ENCODE data around the gene ANO4.

Gene ANO4

DNA sequence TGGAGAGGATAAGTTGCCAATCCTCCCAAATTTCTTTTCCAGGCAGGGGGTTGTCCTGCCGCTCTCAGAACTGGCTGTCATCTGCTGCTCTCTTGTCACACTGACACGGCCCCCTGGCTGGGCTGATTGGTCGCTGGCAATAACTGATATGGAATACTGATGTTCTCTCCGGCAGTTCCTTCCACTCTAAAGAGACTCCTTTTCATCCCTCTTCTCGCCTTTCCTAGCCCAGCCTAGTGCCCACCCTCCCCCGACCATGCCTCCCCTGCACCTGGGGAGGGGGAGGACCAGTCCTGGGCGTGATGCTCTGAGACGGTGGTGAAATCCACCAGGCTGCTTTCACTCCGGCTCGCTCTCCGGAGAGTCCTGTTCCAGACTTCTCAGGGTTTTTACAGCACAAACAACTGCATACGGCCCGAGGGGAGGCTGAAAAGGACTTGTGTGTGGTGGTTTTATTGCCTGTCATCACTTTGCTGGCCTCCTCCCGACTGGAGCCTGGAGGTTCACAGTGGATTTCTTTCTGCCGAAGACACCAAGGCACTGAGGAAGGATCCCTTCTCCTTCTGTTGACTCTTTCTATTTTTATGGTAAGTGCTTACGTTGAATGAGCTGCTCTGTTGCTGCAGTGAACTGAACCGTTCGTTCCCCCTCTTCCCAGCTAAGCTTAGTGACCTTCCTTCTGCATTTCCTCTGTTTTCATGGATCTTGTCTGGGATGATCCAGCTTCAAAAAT is at the start of gene ANO4:
Gene ANO4 (plus strand): TSS at position 336 of the 733 bp plus-strand sequence. CDS start 107,010 bp downstream, outside the sequence.
- Histone ChIP-seq H3K9me3 (ENCODE audit: control insufficient read depth in 2 of 2, low read length in 2 of 2) (no peaks in the 10 kb centered on the region), H3K27me3 (ENCODE audit: control insufficient read depth in 2 of 2, insufficient read depth in 2 of 2, low read length in 2 of 2) (peaks cover 3 to 13% of the 10 kb centered on the region in 2 donors), H3K4me1 (ENCODE audit: control insufficient read depth in 2 of 2, insufficient read depth in 2 of 2, low read length in 2 of 2) (no peaks in the 10 kb centered on the region), H3K9ac (ENCODE audit: low read depth in 1 of 2, low read length in 2 of 2) (no peak within 1 kb of the TSS), H3K27ac (ENCODE audit: low read depth in 2 of 2, low read length in 2 of 2) (no peak within 1 kb of the TSS), H3K36me3 (ENCODE audit: control insufficient read depth in 2 of 2, insufficient read depth in 2 of 2, low read length in 2 of 2) (no peaks in the 10 kb centered on the region), H3K4me3 (ENCODE audit: low read length in 2 of 2) (no peak within 1 kb of the TSS)

DNA sequence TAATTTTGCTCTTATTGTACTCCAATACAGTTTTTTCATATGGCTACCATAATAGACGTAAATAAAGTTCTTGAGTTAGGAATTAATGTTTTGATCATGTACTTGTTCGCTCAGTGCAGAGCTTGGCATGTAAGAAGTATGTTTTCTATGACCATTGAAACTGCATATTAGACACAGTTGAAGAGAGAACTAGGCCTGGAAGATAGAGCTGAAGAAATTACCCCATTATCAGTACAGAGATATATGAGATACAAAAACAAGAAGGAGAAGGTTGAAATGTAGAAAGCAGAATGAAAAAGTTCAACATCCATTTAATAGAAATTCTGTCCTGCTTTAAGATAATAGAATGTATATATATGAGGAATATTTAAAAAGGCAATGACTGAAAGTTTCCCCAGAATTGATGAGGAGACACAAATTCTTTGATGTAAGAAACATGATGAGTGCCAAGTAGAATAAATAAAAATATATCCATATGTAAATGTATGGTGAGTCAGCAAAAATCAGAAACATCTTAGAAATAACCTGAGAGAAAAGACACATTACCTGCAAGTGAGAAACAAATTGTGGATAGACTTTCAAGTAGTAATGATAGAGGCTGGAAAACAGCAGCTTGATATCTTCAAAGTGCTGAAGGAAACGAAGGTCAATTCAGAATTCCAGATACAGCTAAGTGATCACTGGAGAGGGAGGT is 49.1 kb upstream of the ANO4 start:
- Histone ChIP-seq H3K27ac (ENCODE audit: low read depth in 2 of 2, low read length in 2 of 2) (no peak overlapping the region), H3K36me3 (ENCODE audit: control insufficient read depth in 2 of 2, insufficient read depth in 2 of 2, low read length in 2 of 2) (no peaks in the 10 kb centered on the region), H3K9ac (ENCODE audit: low read depth in 1 of 2, low read length in 2 of 2) (no peak overlapping the region), H3K27me3 (ENCODE audit: control insufficient read depth in 2 of 2, insufficient read depth in 2 of 2, low read length in 2 of 2) (no peaks in the 10 kb centered on the region), H3K9me3 (ENCODE audit: control insufficient read depth in 2 of 2, low read length in 2 of 2) (no peaks in the 10 kb centered on the region), H3K4me3 (ENCODE audit: low read length in 2 of 2) (no peak overlapping the region), H3K4me1 (ENCODE audit: control insufficient read depth in 2 of 2, insufficient read depth in 2 of 2, low read length in 2 of 2) (no peaks in the 10 kb centered on the region)

DNA sequence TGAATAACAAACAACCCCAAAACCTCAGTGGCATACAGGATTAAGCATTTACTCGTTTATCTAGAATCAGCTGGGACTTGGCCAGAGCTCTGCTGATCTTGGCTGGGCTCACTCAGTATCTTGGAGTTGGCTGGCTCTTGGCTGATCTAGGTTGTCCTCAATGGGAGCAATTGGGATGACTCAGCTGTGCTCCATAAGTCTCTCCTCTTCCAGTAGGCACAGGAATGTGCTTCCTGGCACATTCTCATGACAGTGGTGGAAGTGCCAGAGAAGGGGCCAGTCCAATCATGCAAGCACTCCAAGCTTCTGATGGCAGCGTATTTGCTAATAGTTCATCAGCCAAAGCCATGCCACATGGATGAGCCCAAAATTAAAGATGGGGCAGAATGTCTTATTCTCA is 41.7 kb upstream of the ANO4 start:
- Histone ChIP-seq H3K9ac (ENCODE audit: low read depth in 1 of 2, low read length in 2 of 2) (no peak overlapping the region), H3K9me3 (ENCODE audit: control insufficient read depth in 2 of 2, low read length in 2 of 2) (no peaks in the 10 kb centered on the region), H3K27ac (ENCODE audit: low read depth in 2 of 2, low read length in 2 of 2) (no peak overlapping the region), H3K36me3 (ENCODE audit: control insufficient read depth in 2 of 2, insufficient read depth in 2 of 2, low read length in 2 of 2) (no peaks in the 10 kb centered on the region), H3K27me3 (ENCODE audit: control insufficient read depth in 2 of 2, insufficient read depth in 2 of 2, low read length in 2 of 2) (no peaks in the 10 kb centered on the region), H3K4me1 (ENCODE audit: control insufficient read depth in 2 of 2, insufficient read depth in 2 of 2, low read length in 2 of 2) (no peaks in the 10 kb centered on the region), H3K4me3 (ENCODE audit: low read length in 2 of 2) (no peak overlapping the region)

DNA sequence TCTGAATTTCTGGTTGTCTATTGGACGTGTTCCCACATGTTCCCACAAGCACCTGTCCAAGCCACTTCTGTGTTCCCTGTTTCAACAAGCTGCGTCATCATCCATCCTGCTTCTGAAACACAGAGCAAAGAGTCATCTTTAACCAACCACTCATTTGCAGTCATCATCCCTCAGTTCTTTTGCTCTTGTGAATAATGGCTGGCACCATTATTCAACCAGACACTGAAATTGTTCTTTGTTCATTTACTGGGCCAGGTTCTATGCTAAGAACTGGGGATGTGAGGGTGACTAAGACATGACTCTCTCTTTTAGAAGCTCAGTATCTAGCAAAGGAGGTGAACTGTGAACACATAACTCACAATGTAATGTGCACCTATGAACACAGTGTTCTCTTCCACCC is 40.7 kb upstream of the ANO4 start:
- no peak overlapping the region for H3K9ac ChIP-seq (ENCODE audit: low read depth in 1 of 2, low read length in 2 of 2)

DNA sequence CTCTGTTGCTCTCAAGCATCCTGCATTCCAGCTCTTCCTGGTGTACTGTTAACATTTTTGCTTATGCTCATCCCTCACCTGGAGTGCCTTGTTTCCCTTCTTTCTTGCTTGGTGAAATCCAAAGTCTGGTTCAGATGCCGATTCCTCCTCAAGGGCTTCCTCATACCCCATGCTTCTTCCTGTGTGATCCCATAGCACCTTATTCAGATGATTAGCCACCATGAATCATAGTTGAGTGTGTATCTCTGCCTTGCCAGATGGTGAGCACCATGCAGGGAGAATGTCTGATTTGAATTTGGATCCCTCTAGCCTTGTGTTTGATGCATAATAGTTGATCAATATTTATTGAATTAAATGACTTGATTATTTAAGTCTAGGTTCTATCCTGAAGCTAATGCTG is 39.4 kb upstream of the ANO4 start:
- no peaks in the 10 kb centered on the region for H3K27me3 ChIP-seq (ENCODE audit: control insufficient read depth in 2 of 2, insufficient read depth in 2 of 2, low read length in 2 of 2)
- H3K27ac ChIP-seq (ENCODE audit: low read depth in 2 of 2, low read length in 2 of 2) = no peak overlapping the region
- H3K9ac ChIP-seq (ENCODE audit: low read depth in 1 of 2, low read length in 2 of 2) = no peak overlapping the region
- no peaks in the 10 kb centered on the region for H3K4me1 ChIP-seq (ENCODE audit: control insufficient read depth in 2 of 2, insufficient read depth in 2 of 2, low read length in 2 of 2)
- no peaks in the 10 kb centered on the region for H3K9me3 ChIP-seq (ENCODE audit: control insufficient read depth in 2 of 2, low read length in 2 of 2)
- no peaks in the 10 kb centered on the region for H3K36me3 ChIP-seq (ENCODE audit: control insufficient read depth in 2 of 2, insufficient read depth in 2 of 2, low read length in 2 of 2)
- H3K4me3 ChIP-seq (ENCODE audit: low read length in 2 of 2) = no peak overlapping the region

More for the DNA sequence above, 40.7 kb upstream of the ANO4 start:
- no peaks in the 10 kb centered on the region for H3K4me1 ChIP-seq (ENCODE audit: control insufficient read depth in 2 of 2, insufficient read depth in 2 of 2, low read length in 2 of 2)
- no peak overlapping the region for H3K4me3 ChIP-seq (ENCODE audit: low read length in 2 of 2)
- H3K9me3 ChIP-seq (ENCODE audit: control insufficient read depth in 2 of 2, low read length in 2 of 2) = no peaks in the 10 kb centered on the region
- no peaks in the 10 kb centered on the region for H3K36me3 ChIP-seq (ENCODE audit: control insufficient read depth in 2 of 2, insufficient read depth in 2 of 2, low read length in 2 of 2)
- H3K27me3 ChIP-seq (ENCODE audit: control insufficient read depth in 2 of 2, insufficient read depth in 2 of 2, low read length in 2 of 2) = no peaks in the 10 kb centered on the region
- no peak overlapping the region for H3K27ac ChIP-seq (ENCODE audit: low read depth in 2 of 2, low read length in 2 of 2)

DNA sequence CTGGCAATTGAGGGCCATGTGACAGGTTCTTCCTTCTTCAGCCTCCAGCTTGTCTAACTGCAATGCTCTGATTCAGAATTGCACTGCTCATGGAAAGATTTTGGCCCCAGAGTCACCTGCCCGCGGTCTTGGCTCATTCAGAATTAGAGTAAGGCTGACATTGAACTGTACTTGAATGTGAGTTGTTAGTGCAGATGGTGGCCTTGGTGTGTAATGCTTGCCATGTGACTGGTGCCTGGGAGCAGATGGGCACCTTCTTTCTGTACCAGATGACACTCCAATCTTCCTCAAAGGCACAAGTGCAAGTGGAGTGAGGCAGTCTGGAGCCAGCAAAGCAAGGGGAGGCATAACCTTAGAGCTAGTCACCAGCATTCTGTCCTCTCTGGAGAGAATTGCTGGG is 36.5 kb upstream of the ANO4 start:
- Histone ChIP-seq H3K9ac (ENCODE audit: low read depth in 1 of 2, low read length in 2 of 2) (no peak overlapping the region), H3K36me3 (ENCODE audit: control insufficient read depth in 2 of 2, insufficient read depth in 2 of 2, low read length in 2 of 2) (no peaks in the 10 kb centered on the region), H3K4me1 (ENCODE audit: control insufficient read depth in 2 of 2, insufficient read depth in 2 of 2, low read length in 2 of 2) (no peaks in the 10 kb centered on the region), H3K27me3 (ENCODE audit: control insufficient read depth in 2 of 2, insufficient read depth in 2 of 2, low read length in 2 of 2) (no peaks in the 10 kb centered on the region), H3K4me3 (ENCODE audit: low read length in 2 of 2) (no peak overlapping the region), H3K27ac (ENCODE audit: low read depth in 2 of 2, low read length in 2 of 2) (no peak overlapping the region), H3K9me3 (ENCODE audit: control insufficient read depth in 2 of 2, low read length in 2 of 2) (no peaks in the 10 kb centered on the region)

DNA sequence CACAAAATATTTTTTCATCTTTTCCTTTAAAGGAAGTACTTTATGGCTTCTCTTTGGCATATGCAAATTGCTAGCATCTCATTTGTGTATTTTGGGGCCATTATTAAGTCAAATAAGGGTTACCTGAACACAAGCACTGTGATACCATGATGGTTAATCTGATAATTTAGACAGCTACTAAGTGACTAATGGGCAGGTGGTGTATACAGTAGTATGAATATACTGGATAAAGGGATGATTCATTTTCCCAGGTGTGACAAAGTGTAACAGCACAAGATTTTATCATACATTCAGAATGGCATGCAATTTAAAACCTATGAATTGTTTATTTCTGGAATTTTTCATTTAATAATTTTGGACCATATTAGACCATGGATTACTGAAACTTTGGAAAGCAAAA is 27.2 kb upstream of the ANO4 start:
- no peak overlapping the region for H3K4me3 ChIP-seq (ENCODE audit: low read length in 2 of 2)
- no peaks in the 10 kb centered on the region for H3K4me1 ChIP-seq (ENCODE audit: control insufficient read depth in 2 of 2, insufficient read depth in 2 of 2, low read length in 2 of 2)
- H3K9me3 ChIP-seq (ENCODE audit: control insufficient read depth in 2 of 2, low read length in 2 of 2) = no peaks in the 10 kb centered on the region
- no peaks in the 10 kb centered on the region for H3K27me3 ChIP-seq (ENCODE audit: control insufficient read depth in 2 of 2, insufficient read depth in 2 of 2, low read length in 2 of 2)
- H3K27ac ChIP-seq (ENCODE audit: low read depth in 2 of 2, low read length in 2 of 2) = no peak overlapping the region
- no peaks in the 10 kb centered on the region for H3K36me3 ChIP-seq (ENCODE audit: control insufficient read depth in 2 of 2, insufficient read depth in 2 of 2, low read length in 2 of 2)
- H3K9ac ChIP-seq (ENCODE audit: low read depth in 1 of 2, low read length in 2 of 2) = no peak overlapping the region

DNA sequence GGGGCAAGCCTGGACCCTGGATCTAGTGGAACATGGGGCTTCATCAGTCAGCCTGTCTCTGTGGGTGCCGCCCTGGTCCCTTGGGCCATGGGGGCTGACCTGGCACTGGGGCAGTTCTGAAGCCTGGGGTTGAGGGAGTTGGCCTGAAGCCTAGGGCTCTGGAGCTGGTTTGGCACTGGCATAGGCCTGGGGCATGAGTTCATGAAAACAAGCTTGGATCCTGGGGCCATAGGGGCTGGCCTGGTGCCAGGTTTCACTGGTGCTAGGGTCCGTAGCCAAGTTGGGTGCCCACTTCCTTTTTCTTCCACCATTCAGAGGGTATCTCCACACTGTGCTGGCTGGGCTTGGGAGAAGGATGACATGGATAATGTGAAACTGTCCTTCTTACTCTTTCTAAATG is 26.6 kb upstream of the ANO4 start:
- Histone ChIP-seq H3K9me3 (ENCODE audit: control insufficient read depth in 2 of 2, low read length in 2 of 2) (no peaks in the 10 kb centered on the region), H3K4me3 (ENCODE audit: low read length in 2 of 2) (no peak overlapping the region), H3K36me3 (ENCODE audit: control insufficient read depth in 2 of 2, insufficient read depth in 2 of 2, low read length in 2 of 2) (no peaks in the 10 kb centered on the region), H3K27me3 (ENCODE audit: control insufficient read depth in 2 of 2, insufficient read depth in 2 of 2, low read length in 2 of 2) (no peaks in the 10 kb centered on the region), H3K27ac (ENCODE audit: low read depth in 2 of 2, low read length in 2 of 2) (no peak overlapping the region), H3K4me1 (ENCODE audit: control insufficient read depth in 2 of 2, insufficient read depth in 2 of 2, low read length in 2 of 2) (no peaks in the 10 kb centered on the region), H3K9ac (ENCODE audit: low read depth in 1 of 2, low read length in 2 of 2) (no peak overlapping the region)

DNA sequence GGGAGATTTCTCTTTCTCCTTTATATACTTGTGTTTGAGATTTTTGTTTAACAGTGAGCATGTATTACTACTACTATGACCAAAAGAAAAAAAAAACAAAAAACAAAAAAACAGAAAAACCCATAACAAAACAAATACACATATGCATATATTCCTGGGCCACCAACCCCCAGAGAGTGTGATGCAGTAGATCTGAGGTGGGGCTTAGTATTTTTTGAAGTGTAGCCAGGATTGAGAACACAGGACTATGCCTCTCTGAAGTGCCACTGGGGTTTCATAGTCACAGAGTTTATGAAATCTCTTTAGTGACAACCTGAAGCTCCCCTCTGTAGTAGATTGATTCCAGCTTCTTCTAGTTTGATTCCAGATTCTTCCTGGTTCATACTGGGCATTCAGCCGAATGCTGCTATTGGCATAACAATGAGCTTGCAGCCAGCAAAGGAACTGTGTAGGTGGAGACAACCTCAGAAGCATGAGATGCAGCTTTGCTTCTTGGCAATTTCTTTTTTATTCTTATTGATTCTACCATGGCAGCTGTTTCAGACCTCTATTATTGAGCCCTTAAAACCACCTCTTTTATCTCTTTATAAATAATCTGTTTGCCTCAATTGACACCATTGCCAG is 15.5 kb upstream of the ANO4 start:
- Histone ChIP-seq H3K36me3 (ENCODE audit: control insufficient read depth in 2 of 2, insufficient read depth in 2 of 2, low read length in 2 of 2) (no peaks in the 10 kb centered on the region), H3K9ac (ENCODE audit: low read depth in 1 of 2, low read length in 2 of 2) (no peak overlapping the region), H3K4me3 (ENCODE audit: low read length in 2 of 2) (no peak overlapping the region), H3K9me3 (ENCODE audit: control insufficient read depth in 2 of 2, low read length in 2 of 2) (no peaks in the 10 kb centered on the region), H3K4me1 (ENCODE audit: control insufficient read depth in 2 of 2, insufficient read depth in 2 of 2, low read length in 2 of 2) (no peaks in the 10 kb centered on the region), H3K27ac (ENCODE audit: low read depth in 2 of 2, low read length in 2 of 2) (no peak overlapping the region), H3K27me3 (ENCODE audit: control insufficient read depth in 2 of 2, insufficient read depth in 2 of 2, low read length in 2 of 2) (no peaks in the 10 kb centered on the region)

DNA sequence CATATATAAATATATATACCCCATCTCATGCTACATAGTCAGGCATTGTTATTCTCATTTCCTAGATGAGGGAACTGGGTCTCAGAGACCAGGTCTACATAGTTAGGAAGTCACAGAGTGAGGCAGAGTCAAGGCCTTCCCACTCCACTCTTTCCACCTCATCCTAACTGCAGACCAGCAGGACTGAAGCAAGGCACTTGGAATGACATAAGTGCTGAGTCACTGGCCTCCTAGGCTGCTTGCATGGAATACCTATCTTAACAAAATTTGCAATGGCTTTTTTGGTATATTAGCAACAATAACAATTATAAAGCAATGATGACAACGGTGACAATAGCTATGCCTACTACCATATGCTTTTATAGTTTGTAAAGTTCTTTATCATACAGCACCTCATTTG is 5.4 kb upstream of the ANO4 start:
- Histone ChIP-seq H3K27ac (ENCODE audit: low read depth in 2 of 2, low read length in 2 of 2) (no peak overlapping the region), H3K4me3 (ENCODE audit: low read length in 2 of 2) (no peak overlapping the region), H3K9ac (ENCODE audit: low read depth in 1 of 2, low read length in 2 of 2) (no peak overlapping the region), H3K36me3 (ENCODE audit: control insufficient read depth in 2 of 2, insufficient read depth in 2 of 2, low read length in 2 of 2) (no peaks in the 10 kb centered on the region), H3K27me3 (ENCODE audit: control insufficient read depth in 2 of 2, insufficient read depth in 2 of 2, low read length in 2 of 2) (peaks cover 0 to under 1% of the 10 kb centered on the region in 2 donors), H3K4me1 (ENCODE audit: control insufficient read depth in 2 of 2, insufficient read depth in 2 of 2, low read length in 2 of 2) (no peaks in the 10 kb centered on the region), H3K9me3 (ENCODE audit: control insufficient read depth in 2 of 2, low read length in 2 of 2) (no peaks in the 10 kb centered on the region)

Data from mucosa of rectum (tissue), 2 donors.